Stimulated activated CD4-positive, alpha-beta T cell treated with anti-CD3 and anti-CD28 coated beads, TNF-alpha, amount 100 ng/mL, for 24 hours (primary cell): ENCODE measurements around the gene DNAJB9.

Experiments
- DNase-seq, 3 experiments: peaks; one replicate each; pipeline ENCODE4 v3.0.0-alpha.2; 2020; ENCODE audit warnings: low read depth in 3 of 3

DNAJB9 gene

DNA sequence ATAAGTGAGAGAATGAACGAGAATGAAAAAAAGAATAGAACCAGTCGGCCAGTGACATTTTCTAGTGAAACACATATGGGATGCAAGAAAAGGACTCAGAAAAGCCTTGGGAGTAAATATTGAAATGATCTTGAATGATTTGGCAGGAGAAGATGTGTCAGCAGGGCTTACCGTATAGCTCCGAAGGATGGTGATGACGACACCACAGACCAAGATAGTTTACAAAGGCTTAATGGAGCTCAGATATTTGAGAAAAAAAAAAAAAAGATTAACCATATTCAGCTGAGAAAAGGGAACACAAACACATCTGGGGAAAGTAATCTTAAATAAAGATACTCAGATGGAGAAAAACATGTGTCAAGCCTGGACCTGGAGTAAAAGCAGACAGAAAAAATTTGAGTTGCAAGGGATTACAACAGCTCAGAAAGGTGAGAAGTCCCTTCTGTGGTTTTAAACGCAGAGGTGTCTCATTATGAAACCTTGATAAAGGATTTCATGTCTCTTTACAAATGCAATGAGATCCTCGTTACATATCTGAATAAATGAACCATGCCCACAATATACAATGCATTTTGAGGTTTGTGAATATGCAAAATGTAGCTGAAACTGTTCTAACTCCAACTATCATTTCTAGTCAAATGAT, 36.0 kb downstream of the DNAJB9 start:
- no peak for DNase-seq

DNA sequence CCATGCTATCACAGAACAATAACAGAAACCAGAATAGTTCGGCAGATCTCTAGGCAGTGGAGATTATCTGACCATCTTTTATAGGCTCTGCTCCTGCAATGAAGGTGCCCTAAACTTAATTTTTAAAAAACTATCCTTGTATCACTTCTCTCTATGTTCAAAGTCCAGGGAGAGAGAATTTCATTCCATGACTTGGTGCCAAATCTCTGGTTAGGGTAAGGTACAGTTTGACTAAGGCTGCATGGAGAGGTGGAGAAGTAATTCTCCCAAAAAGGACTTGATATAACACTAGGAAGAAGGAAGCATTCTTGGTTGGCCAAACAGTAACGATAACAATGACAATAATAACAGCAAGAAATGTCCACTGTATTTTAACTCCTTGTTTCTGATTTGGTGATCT, 40.0 kb downstream of the DNAJB9 start:
- no peak for DNase-seq

DNA sequence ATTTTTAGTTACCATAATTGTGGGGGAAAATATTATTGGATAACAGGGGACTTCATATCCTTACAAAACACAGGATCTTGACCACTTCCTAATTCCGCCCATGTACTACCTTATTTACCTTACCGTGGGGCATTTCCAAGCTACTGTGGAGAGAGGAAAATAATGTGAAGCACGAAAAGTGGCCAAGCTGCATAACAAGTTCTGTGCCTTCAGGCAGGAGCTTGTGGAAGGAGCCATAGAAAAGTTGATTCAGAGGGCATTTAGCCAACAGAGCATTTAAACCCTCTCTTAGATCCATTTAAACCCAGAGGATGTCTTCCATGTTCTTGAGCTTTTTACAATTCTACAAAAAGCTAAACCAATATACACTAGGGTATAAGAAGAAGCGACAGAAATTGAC, 41.6 kb downstream of the DNAJB9 start:
- no peak for DNase-seq

DNA sequence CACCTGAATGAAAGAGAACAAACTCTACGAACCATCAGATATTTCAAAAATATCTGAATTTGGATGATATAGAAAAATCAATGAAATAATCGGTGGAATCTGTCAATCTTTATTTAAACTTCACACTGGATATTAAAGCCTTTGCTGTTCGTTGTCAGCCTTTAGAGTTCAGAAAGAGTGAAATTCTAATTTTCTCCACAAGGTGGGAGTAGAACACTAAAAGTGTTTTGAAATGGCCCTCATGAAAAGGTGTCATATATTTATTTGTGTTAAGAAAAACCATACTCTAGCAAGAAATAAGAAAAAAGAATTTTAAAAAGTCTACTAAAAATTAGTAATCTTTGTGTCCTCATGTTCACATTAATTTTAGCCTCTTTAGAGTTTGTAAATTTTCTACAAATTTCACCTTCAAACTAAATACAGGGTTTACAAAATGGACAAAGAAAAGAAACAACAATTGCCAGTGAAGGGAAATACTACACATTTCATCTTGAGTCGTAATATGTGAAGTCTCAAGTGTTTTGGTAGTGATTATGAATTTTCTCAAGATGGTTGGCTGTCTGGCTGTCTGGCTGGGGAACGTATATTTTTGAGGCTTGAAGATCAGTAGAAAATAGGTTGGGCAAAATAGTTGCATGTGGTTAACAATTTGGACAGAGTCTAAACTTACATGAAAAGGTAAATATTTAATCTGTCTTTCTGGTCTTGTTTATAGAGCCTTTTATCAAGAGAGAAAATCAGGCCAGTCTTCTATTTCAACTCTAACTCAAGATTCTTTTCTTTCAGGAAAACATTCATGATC, 43.7 kb downstream of the DNAJB9 start:
- no peak for DNase-seq

DNA sequence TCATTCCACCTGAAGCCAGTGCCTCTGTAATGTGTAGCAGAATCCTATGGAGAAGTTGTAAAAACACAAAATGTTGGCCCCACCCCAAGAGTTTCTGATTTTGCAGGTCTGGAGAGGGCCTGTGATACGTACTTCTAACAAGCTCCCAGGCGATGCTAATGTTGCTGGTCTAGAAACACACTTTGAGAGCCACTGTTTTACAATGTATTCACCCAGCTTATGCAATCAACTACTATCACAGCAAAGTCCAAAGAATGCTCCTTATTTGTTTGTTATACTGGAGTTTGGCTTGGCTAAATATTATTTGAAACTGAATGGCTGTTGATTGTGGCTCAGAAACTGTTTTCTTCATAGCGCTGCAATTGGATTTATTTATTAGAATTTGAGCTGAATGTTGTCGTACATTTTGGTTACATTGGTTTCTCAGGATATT, 44.3 kb downstream of the DNAJB9 start:
- DNase-seq: no peak

DNA sequence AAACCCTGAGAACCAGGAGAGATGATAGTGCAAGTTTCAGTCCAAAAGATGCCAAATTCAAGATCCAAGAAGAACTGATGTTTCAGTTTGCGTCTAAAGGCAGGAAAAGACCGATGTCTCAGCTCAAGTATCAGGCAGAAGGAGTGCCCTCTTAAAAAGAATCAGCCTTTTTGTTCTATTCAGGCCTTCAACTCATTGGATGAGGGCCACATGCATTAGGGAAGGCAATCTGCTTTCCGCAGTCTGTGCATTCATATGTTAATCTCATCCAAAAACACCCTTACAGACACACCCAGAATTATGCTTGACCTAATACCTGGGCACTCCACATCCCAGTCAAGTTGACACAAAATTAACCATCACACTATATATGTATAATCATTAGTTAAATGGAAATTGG, 45.2 kb downstream of the DNAJB9 start:
- DNase-seq: no peak

DNA sequence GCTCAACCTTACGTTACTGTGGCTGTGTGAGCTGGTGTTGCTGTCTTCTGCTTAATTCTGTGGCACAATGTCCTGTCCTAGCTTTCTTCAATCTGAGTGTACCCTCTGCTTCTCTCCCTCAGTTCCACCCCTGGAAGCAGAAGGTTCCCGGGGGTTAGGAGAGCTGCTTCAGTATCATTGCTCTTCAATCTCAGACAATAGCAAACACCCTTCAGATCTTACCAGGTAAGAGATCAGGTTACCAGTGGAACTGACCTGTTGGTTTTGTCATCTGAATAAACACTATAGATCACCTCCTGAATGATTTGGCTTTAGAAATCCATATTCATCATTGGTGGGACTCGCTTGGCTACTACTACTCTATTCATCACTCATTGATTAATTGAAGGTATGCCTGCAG, 48.4 kb downstream of the DNAJB9 start:
- DNase-seq: no peak

DNA sequence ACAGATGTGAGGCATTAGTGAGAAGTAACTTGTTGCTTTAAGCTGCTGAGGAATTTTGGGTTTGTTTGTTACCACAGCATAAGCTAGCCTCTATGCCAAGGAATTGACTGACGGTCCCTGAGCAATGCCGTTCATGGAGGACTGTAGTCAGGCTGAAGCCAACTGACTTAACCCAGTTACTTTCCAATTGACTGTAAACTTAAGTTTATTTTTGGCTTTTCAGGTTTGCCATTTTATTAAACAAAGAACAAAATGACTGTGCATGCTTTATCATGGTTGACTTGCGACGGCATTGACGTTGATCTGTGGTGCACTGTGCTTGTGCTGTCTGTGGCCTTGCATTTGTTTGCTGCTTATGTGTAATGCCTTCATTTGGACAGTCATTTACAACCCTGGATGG, 53.5 kb downstream of the DNAJB9 start:
- no peak for DNase-seq
